Peyer's patch (tissue), 4 donors: ENCODE data around the gene IGF1. TPM values are rescaled to one million over a fixed set of nuclear protein-coding genes. Genes with fewer than 3 reads are reported as not detected.
"Not testable (repeated sequence)": the region's sequence is repeated elsewhere in the genome, so short reads cannot be mapped to it uniquely, and the experiment has no call there.

Experiments used
- DNase-seq, 3 donors: peaks; one replicate each; pipeline ENCODE4 v3.0.0-alpha.2; 2017 to 2019
- H3K27ac ChIP-seq, 4 donors: fragments of 200-600 bp; sonication (generic); one replicate each; pipeline ENCODE4 v1.5.1; 2016 to 2019
- H3K27me3 ChIP-seq, 2 donors: fragments of 200-600 bp; sonication (generic); one replicate each; pipeline ENCODE4 v1.5.1; 2019
- H3K36me3 ChIP-seq, 3 donors: fragments of 200-600 bp; sonication (generic); one replicate each; pipeline ENCODE4 v1.5.1; 2016 to 2019
- H3K4me1 ChIP-seq, 4 donors: fragments of 200-600 bp; sonication (generic); one replicate each; pipeline ENCODE4 v1.5.1; 2016 to 2019
- H3K4me3 ChIP-seq, 4 donors: fragments of 200-600 bp; sonication (generic); 1 replicate in 3 of 4; 2 replicates in 1 of 4; pipeline ENCODE4 v1.5.1; 2016 to 2019; ENCODE audit warnings: mild to moderate bottlenecking in 1 of 4
- H3K9me3 ChIP-seq, 4 donors: fragments of 200-600 bp; sonication (generic); one replicate each; pipeline ENCODE4 v1.5.1; 2016 to 2019; ENCODE audit warnings: mild to moderate bottlenecking in 1 of 4
- CTCF ChIP-seq, 6 experiments: fragments of 450-650 bp in 4 of 6; fragments of 200-600 bp in 2 of 6; sonication (generic) in 1 of 6; IDR thresholded peaks; one replicate each; pipeline ENCODE4 v1.5.1; 2017 to 2019; ENCODE audit warnings: antibody characterized with exemption in 6 of 6, mild to moderate bottlenecking in 3 of 6, moderate library complexity in 1 of 6
- POLR2A ChIP-seq, 2 donors: fragments of 450-650 bp; IDR thresholded peaks; one replicate each; pipeline ENCODE4 v1.5.1; 2017; ENCODE audit warnings: antibody characterized with exemption in 2 of 2, mild to moderate bottlenecking in 2 of 2, moderate library complexity in 2 of 2
- total RNA-seq, 4 donors: library from RNA; depleted of rRNA; stranded (reverse); fragments of >200 nt; gene quantifications; one replicate each; pipeline ENCODE4 v1.1.0, GENCODE V29; 2016

The IGF1 gene
- total RNA-seq, 4 donors from 2014 or later = 4.0 to 21.5 (median 6.3) TPM

GRCh38 chr12:102452605-102453004 is 27.8 kb downstream of the IGF1 start:
- no peaks in the 10 kb centered on the region for H3K36me3 ChIP-seq
- no peaks in the 10 kb centered on the region for H3K4me1 ChIP-seq
- H3K27ac ChIP-seq = no peak overlapping the region
- TF ChIP-seq POLR2A (IDR thresholded peaks at IDR 0.05) = no peak
- TF ChIP-seq CTCF (IDR thresholded peaks at IDR 0.05) = no peak
- H3K27me3 ChIP-seq = no peaks in the 10 kb centered on the region
- no peaks in the 10 kb centered on the region for H3K9me3 ChIP-seq
- no peak overlapping the region for H3K4me3 ChIP-seq
- no peak for DNase-seq

GRCh38 chr12:102449018-102449417 is 31.3 kb downstream of the IGF1 start:
- H3K9me3 ChIP-seq, H3K36me3 ChIP-seq, H3K4me1 ChIP-seq, DNase-seq, H3K27ac ChIP-seq, H3K4me3 ChIP-seq, H3K27me3 ChIP-seq: not testable (repeated sequence)

GRCh38 chr12:102447426-102447825 is 32.9 kb downstream of the IGF1 start:
- not testable (repeated sequence) for H3K9me3 ChIP-seq, H3K4me1 ChIP-seq, H3K27me3 ChIP-seq, H3K27ac ChIP-seq, H3K4me3 ChIP-seq, DNase-seq, H3K36me3 ChIP-seq

- no peak for DNase-seq
- Histone ChIP-seq H3K27me3 (no peaks in the 10 kb centered on the region), H3K4me3 (no peak overlapping the region), H3K4me1 (no peaks in the 10 kb centered on the region), H3K36me3 (no peaks in the 10 kb centered on the region), H3K27ac (no peak overlapping the region), H3K9me3 (no peaks in the 10 kb centered on the region)
- TF ChIP-seq POLR2A (IDR thresholded peaks at IDR 0.05) = no peak
- no peak for TF ChIP-seq CTCF (IDR thresholded peaks at IDR 0.05)
These were observed 35.7 kb downstream of the IGF1 start for GRCh38 chr12:102444707-102445106.

GRCh38 chr12:102444093-102444492 is 36.3 kb downstream of the IGF1 start:
- Histone ChIP-seq H3K4me3 (no peak overlapping the region), H3K4me1 (no peaks in the 10 kb centered on the region), H3K9me3 (no peaks in the 10 kb centered on the region), H3K36me3 (no peaks in the 10 kb centered on the region), H3K27me3 (no peaks in the 10 kb centered on the region), H3K27ac (no peak overlapping the region)
- DNase-seq = no peak
- TF ChIP-seq POLR2A (IDR thresholded peaks at IDR 0.05) (no peak), CTCF (IDR thresholded peaks at IDR 0.05) (no peak)

- no peaks in the 10 kb centered on the region for H3K27me3 ChIP-seq
- no peak overlapping the region for H3K4me3 ChIP-seq
- TF ChIP-seq CTCF (IDR thresholded peaks at IDR 0.05) (no peak), POLR2A (IDR thresholded peaks at IDR 0.05) (no peak)
- no peaks in the 10 kb centered on the region for H3K4me1 ChIP-seq
- H3K27ac ChIP-seq = no peak overlapping the region
- no peaks in the 10 kb centered on the region for H3K9me3 ChIP-seq
- DNase-seq = no peak
- H3K36me3 ChIP-seq = no peaks in the 10 kb centered on the region
These were observed 39.2 kb downstream of the IGF1 start for GRCh38 chr12:102441077-102441596.
